ENCODE measurements around the gene SNX1. TPM values are rescaled to one million over a fixed set of nuclear protein-coding genes. Genes with fewer than 3 reads are reported as not detected.
A peak's percentile ranks its signal among the peaks of the same experiment; 100 is the strongest.

SNX1 gene
- total and polyA plus RNA-seq, 2 donors (not counting 3 experiments of a cell fraction or from before 2014, with no cell fraction given) = 56.0 to 113 TPM

DNA sequence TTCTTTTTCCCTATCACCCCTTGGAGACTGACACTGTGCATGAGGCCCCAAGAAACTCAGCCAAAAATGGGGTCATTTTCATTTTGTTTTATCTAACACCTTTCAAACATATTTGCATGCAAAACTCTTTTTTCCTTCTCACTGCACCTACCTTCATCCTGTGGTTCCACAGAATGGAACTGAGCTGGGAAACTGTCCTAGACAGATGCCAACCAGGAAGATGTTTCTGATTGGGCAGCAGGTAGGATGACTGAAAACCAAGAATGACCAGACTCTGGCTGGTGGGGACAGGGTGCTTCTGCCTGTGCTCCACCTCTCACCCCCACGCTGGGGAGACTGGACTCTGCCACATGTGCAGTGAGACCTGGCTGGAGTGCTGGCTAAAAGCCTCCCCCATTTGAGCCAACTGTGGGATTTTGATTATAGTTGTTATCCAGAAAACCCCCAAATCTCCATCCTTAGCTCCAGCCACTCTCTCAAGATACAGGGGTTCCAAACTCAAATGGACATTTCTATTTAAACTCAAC, 61.9 kb downstream of the SNX1 start:
- DNase-seq (ENCODE audit: low read depth, low spot score) (no peak), FAIRE-seq (peak; percentile 54)
- H3K9me3 ChIP-seq (replicated peaks; ENCODE audit: control insufficient read depth, insufficient read depth, low read length) = no peaks in the 10 kb centered on the region
- H3K27me3 ChIP-seq (ENCODE audit: control insufficient read depth in 2 of 2, insufficient read depth in 2 of 2, low read length in 2 of 2) = peaks cover 4 to 5% of the 10 kb centered on the region in 2 experiments
- TF ChIP-seq, protein P1, sequence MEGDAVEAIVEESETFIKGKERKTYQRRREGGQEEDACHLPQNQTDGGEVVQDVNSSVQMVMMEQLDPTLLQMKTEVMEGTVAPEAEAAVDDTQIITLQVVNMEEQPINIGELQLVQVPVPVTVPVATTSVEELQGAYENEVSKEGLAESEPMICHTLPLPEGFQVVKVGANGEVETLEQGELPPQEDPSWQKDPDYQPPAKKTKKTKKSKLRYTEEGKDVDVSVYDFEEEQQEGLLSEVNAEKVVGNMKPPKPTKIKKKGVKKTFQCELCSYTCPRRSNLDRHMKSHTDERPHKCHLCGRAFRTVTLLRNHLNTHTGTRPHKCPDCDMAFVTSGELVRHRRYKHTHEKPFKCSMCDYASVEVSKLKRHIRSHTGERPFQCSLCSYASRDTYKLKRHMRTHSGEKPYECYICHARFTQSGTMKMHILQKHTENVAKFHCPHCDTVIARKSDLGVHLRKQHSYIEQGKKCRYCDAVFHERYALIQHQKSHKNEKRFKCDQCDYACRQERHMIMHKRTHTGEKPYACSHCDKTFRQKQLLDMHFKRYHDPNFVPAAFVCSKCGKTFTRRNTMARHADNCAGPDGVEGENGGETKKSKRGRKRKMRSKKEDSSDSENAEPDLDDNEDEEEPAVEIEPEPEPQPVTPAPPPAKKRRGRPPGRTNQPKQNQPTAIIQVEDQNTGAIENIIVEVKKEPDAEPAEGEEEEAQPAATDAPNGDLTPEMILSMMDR (IDR thresholded peaks at IDR 0.05; ENCODE audit: extremely low read depth in 1 of 2, insufficient read depth in 1 of 2, low read depth in 1 of 2, low read length in 2 of 2) = no peak
- TF ChIP-seq MYC (IDR thresholded peaks at IDR 0.05; ENCODE audit: low read depth, low read length) (no peak), EZH2 (IDR thresholded peaks at IDR 0.05; ENCODE audit: borderline replicate concordance, low read depth, low read length, severe bottlenecking) (no peak), POLR2A (IDR thresholded peaks at IDR 0.05; ENCODE audit: low read depth, low read length) (no peak), JUN (IDR thresholded peaks at IDR 0.05; ENCODE audit: borderline replicate concordance, insufficient read depth, insufficient read length, low read depth) (no peak), FOS (IDR thresholded peaks at IDR 0.05; ENCODE audit: borderline replicate concordance, insufficient read depth, low read length) (no peak), POLR2AphosphoS5 (IDR thresholded peaks at IDR 0.05; ENCODE audit: insufficient read depth, low read depth, low read length) (no peak), GATA2 (IDR thresholded peaks at IDR 0.05; ENCODE audit: insufficient read depth, insufficient read length, low read depth, low read length) (no peak)
- TF ChIP-seq, protein P2, sequence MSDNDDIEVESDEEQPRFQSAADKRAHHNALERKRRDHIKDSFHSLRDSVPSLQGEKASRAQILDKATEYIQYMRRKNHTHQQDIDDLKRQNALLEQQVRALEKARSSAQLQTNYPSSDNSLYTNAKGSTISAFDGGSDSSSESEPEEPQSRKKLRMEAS (IDR thresholded peaks at IDR 0.05; ENCODE audit: insufficient read depth, insufficient read length) = no peak
- CTCF ChIA-PET = no interaction called here
- intact Hi-C loops (cut with micrococcal nuclease) = no loop called here
- peaks cover 23 to 49% of the 10 kb centered on the region in 2 experiments for H3K36me3 ChIP-seq (ENCODE audit: control insufficient read depth in 2 of 2, extremely low read depth in 1 of 2, insufficient read depth in 2 of 2, low read length in 2 of 2)
- no peak overlapping the region for H3K4me2 ChIP-seq (ENCODE audit: insufficient read depth, low read length)
- H4K20me1 ChIP-seq (replicated peaks; ENCODE audit: control insufficient read depth, extremely low read depth, insufficient read depth, low read length) = no peaks in the 10 kb centered on the region
- H3K9me1 ChIP-seq (replicated peaks; ENCODE audit: control insufficient read depth, extremely low read depth, insufficient read depth, low read length) = no peaks in the 10 kb centered on the region
- BruUV-seq (replicated peaks) = no TSS peak
- POLR2A ChIA-PET = interaction anchor here (0.6 kb wide), 1 partner anchor 89 kb away, joined by 4 read pairs; no protein-coding TSS in a partner anchor
- no peak overlapping the region for H3K27ac ChIP-seq (ENCODE audit: insufficient read depth, low read depth, low read length)
- dilution Hi-C loops (cut with MboI; ENCODE audit: extremely low pct_ligation_motif_present, low sequenced_read_pairs) = no loop called here
- H2AFZ ChIP-seq (ENCODE audit: low read depth, low read length) = no peak overlapping the region
- no peak overlapping the region for H3K9ac ChIP-seq (replicated peaks; ENCODE audit: extremely low read depth, insufficient read depth, low read length)
- H3K4me1 ChIP-seq (ENCODE audit: control insufficient read depth, extremely low read depth, insufficient read depth, low read length) = peaks cover 7% of the 10 kb centered on the region
- H3K79me2 ChIP-seq (ENCODE audit: control insufficient read depth, insufficient read depth, low read length) = peaks cover 42% of the 10 kb centered on the region
- no peak overlapping the region for H3K4me3 ChIP-seq (replicated peaks in 1 of 3; ENCODE audit: insufficient read depth in 1 of 3, low read depth in 1 of 3, low read length in 3 of 3)

All from endothelial cell of umbilical vein (primary cell).